Activated T-cell treated with anti-CD3 and anti-CD28 coated beads for 4 hours (primary cell): ENCODE data around the gene HACD4.
"Not testable (repeated sequence)": the region's sequence is repeated elsewhere in the genome, so short reads cannot be mapped to it uniquely, and the experiment has no call there.

Experiments
- DNase-seq: peaks from one replicate; pipeline ENCODE4 v3.0.0-alpha.2; 2020

The HACD4 gene

GRCh38 chr9:21015995-21016394 lies 15.4 kb downstream of the HACD4 start:
- no peak for DNase-seq

- no peak for DNase-seq
Measured at GRCh38 chr9:21015129-21015815, 16.2 kb downstream of the HACD4 start.

GRCh38 chr9:21002040-21002439 lies 29.4 kb downstream of the HACD4 start:
- no peak for DNase-seq

- DNase-seq: no peak
Measured at GRCh38 chr9:21001581-21001980, 29.9 kb downstream of the HACD4 start.

GRCh38 chr9:20997503-20998076 lies 33.9 kb downstream of the HACD4 start:
- DNase-seq: no peak

- no peak for DNase-seq
Measured at GRCh38 chr9:20996809-20997208, 34.6 kb downstream of the HACD4 start.

- no peak for DNase-seq
Measured at GRCh38 chr9:20995616-20996015, 35.8 kb downstream of the HACD4 start.

- DNase-seq: no peak
Measured at GRCh38 chr9:20994486-20994885, 37.0 kb downstream of the HACD4 start.

GRCh38 chr9:20990867-20991266 lies 40.6 kb downstream of the HACD4 start:
- no peak for DNase-seq

- no peak for DNase-seq
Measured at GRCh38 chr9:20989923-20990341, 41.5 kb downstream of the HACD4 start.

- DNase-seq: no peak
Measured at GRCh38 chr9:20988671-20989315, 42.6 kb downstream of the HACD4 start.

- DNase-seq: no peak
Measured at GRCh38 chr9:20988061-20988460, 43.4 kb downstream of the HACD4 start.

GRCh38 chr9:20987521-20987920 lies 43.9 kb downstream of the HACD4 start:
- DNase-seq: no peak

GRCh38 chr9:20985851-20986600 lies 45.4 kb downstream of the HACD4 start:
- DNase-seq: no peak

- DNase-seq: no peak
Measured at GRCh38 chr9:20984506-20984905, 46.9 kb downstream of the HACD4 start.

GRCh38 chr9:20981486-20981885 lies 50.0 kb downstream of the HACD4 start:
- no peak for DNase-seq

GRCh38 chr9:20980832-20981455 lies 50.5 kb downstream of the HACD4 start:
- DNase-seq: no peak

- DNase-seq: no peak
Measured at GRCh38 chr9:20978249-20978648, 53.2 kb downstream of the HACD4 start.

- DNase-seq: not testable (repeated sequence)
Measured at GRCh38 chr9:20974191-20974938, 57.1 kb downstream of the HACD4 start.

- not testable (repeated sequence) for DNase-seq
Measured at GRCh38 chr9:20973246-20973947, 58.0 kb downstream of the HACD4 start.

GRCh38 chr9:20972684-20973083 lies 58.8 kb downstream of the HACD4 start:
- DNase-seq: no peak
